WERI-Rb-1 (cell line): ENCODE measurements around the gene CNTNAP2.
A peak's percentile ranks its signal among the peaks of the same experiment; 100 is the strongest.

Experiments
- DNase-seq: peaks from one replicate; pipeline ENCODE4 v3.0.0-alpha.2; 2020
- H3K27ac ChIP-seq: fragments of 250-450 bp; sonication (Bioruptor Pico); 2 replicates; pipeline ENCODE4 v1.5.1; 2020; ENCODE audit warnings: mild to moderate bottlenecking, moderate library complexity
- H3K27me3 ChIP-seq: fragments of 250-450 bp; sonication (Bioruptor Pico); 2 replicates; pipeline ENCODE4 v1.5.1; 2021; ENCODE audit warnings: mild to moderate bottlenecking, low read depth, moderate library complexity; ENCODE audit not compliant: insufficient read depth, severe bottlenecking
- H3K36me3 ChIP-seq: fragments of 250-450 bp; sonication (Bioruptor Pico); 2 replicates; pipeline ENCODE4 v1.5.1; 2020; ENCODE audit warnings: mild to moderate bottlenecking, moderate library complexity
- H3K4me3 ChIP-seq: 2 replicates; pipeline ENCODE4 v1.5.1; 2011; ENCODE audit warnings: low read depth, mild to moderate bottlenecking, control low read depth, low read length
- H3K9me3 ChIP-seq: fragments of 250-450 bp; sonication (Bioruptor Pico); 2 replicates; pipeline ENCODE4 v1.5.1; 2021; ENCODE audit warnings: mild to moderate bottlenecking, moderate library complexity; ENCODE audit not compliant: severe bottlenecking
- CTCF ChIP-seq: IDR thresholded peaks from 2 replicates; pipeline ENCODE4 v1.5.1; 2011; ENCODE audit warnings: low read depth, mild to moderate bottlenecking, control low read depth, inconsistent platforms, low read length

CNTNAP2 gene

GRCh38 chr7:148242294-148242821 lies 2125.8 kb downstream of the CNTNAP2 start:
- Histone ChIP-seq H3K27ac (no peak overlapping the region), H3K36me3 (no peaks in the 10 kb centered on the region), H3K27me3 (no peaks in the 10 kb centered on the region), H3K9me3 (no peaks in the 10 kb centered on the region), H3K4me3 (peak overlapping the region; percentile 20)
- peak; percentile 32 for DNase-seq
- TF ChIP-seq CTCF: peak; percentile 84

GRCh38 chr7:148245381-148245780 lies 2128.8 kb downstream of the CNTNAP2 start:
- Histone ChIP-seq H3K27me3 (no peaks in the 10 kb centered on the region), H3K27ac (no peak overlapping the region), H3K36me3 (no peaks in the 10 kb centered on the region), H3K9me3 (no peaks in the 10 kb centered on the region), H3K4me3 (no peak overlapping the region)
- DNase-seq: no peak
- TF ChIP-seq CTCF: no peak

GRCh38 chr7:148253629-148254028 lies 2137.0 kb downstream of the CNTNAP2 start:
- TF ChIP-seq CTCF: no peak
- H3K27me3 ChIP-seq: no peaks in the 10 kb centered on the region
- peaks cover 9% of the 10 kb centered on the region for H3K9me3 ChIP-seq

GRCh38 chr7:148255333-148255732 lies 2138.7 kb downstream of the CNTNAP2 start:
- no peak for DNase-seq

More at GRCh38 chr7:148253629-148254028, 2137.0 kb downstream of the CNTNAP2 start:
- no peak for DNase-seq
- Histone ChIP-seq H3K36me3 (no peaks in the 10 kb centered on the region), H3K4me3 (no peak overlapping the region), H3K27ac (no peak overlapping the region)

GRCh38 chr7:148256433-148256832 lies 2139.8 kb downstream of the CNTNAP2 start:
- Histone ChIP-seq H3K4me3 (no peak overlapping the region), H3K9me3 (no peaks in the 10 kb centered on the region)

More at GRCh38 chr7:148255333-148255732, 2138.7 kb downstream of the CNTNAP2 start:
- H3K4me3 ChIP-seq: no peak overlapping the region
- peaks cover 9% of the 10 kb centered on the region for H3K9me3 ChIP-seq
- H3K36me3 ChIP-seq: no peaks in the 10 kb centered on the region
- H3K27me3 ChIP-seq: no peaks in the 10 kb centered on the region
- no peak overlapping the region for H3K27ac ChIP-seq
- no peak for TF ChIP-seq CTCF

More at GRCh38 chr7:148256433-148256832, 2139.8 kb downstream of the CNTNAP2 start:
- no peaks in the 10 kb centered on the region for H3K27me3 ChIP-seq
- H3K27ac ChIP-seq: no peak overlapping the region
- DNase-seq: no peak
- no peaks in the 10 kb centered on the region for H3K36me3 ChIP-seq
- TF ChIP-seq CTCF: no peak
